Measurements from ENCODE around the gene CD300LF. TPM values are rescaled to one million over a fixed set of nuclear protein-coding genes. Genes with fewer than 3 reads are reported as not detected.
A peak's percentile ranks its signal among the peaks of the same experiment; 100 is the strongest.

Gene CD300LF
- total and polyA plus RNA-seq, 2 donors from 2014 or later = 0.49 to 3.1 TPM

GRCh38 chr17:74704544-74704943 lies 8.2 kb downstream of the CD300LF start:
- intact Hi-C loops (cut with DNase I) = no loop called here
- H3K27ac ChIP-seq (ENCODE audit: low read depth in 2 of 2, low read length in 2 of 2) = no peak overlapping the region
- DNase-seq = peak in 1 of 5 donors; percentile 18

GRCh38 chr17:74703311-74703710 lies 9.4 kb downstream of the CD300LF start:
- no peaks in the 10 kb centered on the region for H3K27me3 ChIP-seq (ENCODE audit: control insufficient read depth, insufficient read depth, low read length)
- DNase-seq = no peak
- H3K27ac ChIP-seq (ENCODE audit: low read depth in 2 of 2, low read length in 2 of 2) = no peak overlapping the region
- TF ChIP-seq CTCF (IDR thresholded peaks at IDR 0.05; ENCODE audit: borderline replicate concordance, extremely low read depth, insufficient read depth) = no peak
- intact Hi-C loops (cut with DNase I) = no loop called here
- no peaks in the 10 kb centered on the region for H3K9me3 ChIP-seq (ENCODE audit: control insufficient read depth in 2 of 3, insufficient read depth in 1 of 3, low read length in 3 of 3)
- H3K4me1 ChIP-seq (ENCODE audit: control insufficient read depth in 2 of 3, insufficient read depth in 2 of 3, low read depth in 1 of 3, low read length in 3 of 3) = no peaks in the 10 kb centered on the region
- FAIRE-seq = no peak
- no peak overlapping the region for H3K9ac ChIP-seq (ENCODE audit: low read length in 3 of 3)
- H3K4me3 ChIP-seq (ENCODE audit: low read length in 3 of 3) = no peak overlapping the region
- no peaks in the 10 kb centered on the region for H3K36me3 ChIP-seq (ENCODE audit: control insufficient read depth in 2 of 3, insufficient read depth in 3 of 3, low read length in 3 of 3)

More at GRCh38 chr17:74704544-74704943, 8.2 kb downstream of the CD300LF start:
- no peaks in the 10 kb centered on the region for H3K27me3 ChIP-seq (ENCODE audit: control insufficient read depth, insufficient read depth, low read length)
- no peak overlapping the region for H3K9ac ChIP-seq (ENCODE audit: low read length in 3 of 3)
- no peak for FAIRE-seq
- no peak overlapping the region for H3K4me3 ChIP-seq (ENCODE audit: low read length in 3 of 3)
- H3K36me3 ChIP-seq (ENCODE audit: control insufficient read depth in 2 of 3, insufficient read depth in 3 of 3, low read length in 3 of 3) = no peaks in the 10 kb centered on the region
- no peaks in the 10 kb centered on the region for H3K9me3 ChIP-seq (ENCODE audit: control insufficient read depth in 2 of 3, insufficient read depth in 1 of 3, low read length in 3 of 3)
- TF ChIP-seq CTCF (IDR thresholded peaks at IDR 0.05; ENCODE audit: borderline replicate concordance, extremely low read depth, insufficient read depth) = no peak
- no peaks in the 10 kb centered on the region for H3K4me1 ChIP-seq (ENCODE audit: control insufficient read depth in 2 of 3, insufficient read depth in 2 of 3, low read depth in 1 of 3, low read length in 3 of 3)

- TF ChIP-seq CTCF (IDR thresholded peaks at IDR 0.05; ENCODE audit: borderline replicate concordance, extremely low read depth, insufficient read depth) = no peak
- no peak overlapping the region for H3K27ac ChIP-seq (ENCODE audit: low read depth in 2 of 2, low read length in 2 of 2)
- no peak for DNase-seq
- intact Hi-C loops (cut with DNase I) = no loop called here
- no peak overlapping the region for H3K4me3 ChIP-seq (ENCODE audit: low read length in 3 of 3)
- no peaks in the 10 kb centered on the region for H3K9me3 ChIP-seq (ENCODE audit: control insufficient read depth in 2 of 3, insufficient read depth in 1 of 3, low read length in 3 of 3)
- H3K36me3 ChIP-seq (ENCODE audit: control insufficient read depth in 2 of 3, insufficient read depth in 3 of 3, low read length in 3 of 3) = no peaks in the 10 kb centered on the region
- H3K9ac ChIP-seq (ENCODE audit: low read length in 3 of 3) = no peak overlapping the region
- no peaks in the 10 kb centered on the region for H3K27me3 ChIP-seq (ENCODE audit: control insufficient read depth, insufficient read depth, low read length)
- no peaks in the 10 kb centered on the region for H3K4me1 ChIP-seq (ENCODE audit: control insufficient read depth in 2 of 3, insufficient read depth in 2 of 3, low read depth in 1 of 3, low read length in 3 of 3)
- no peak for FAIRE-seq
These were observed 10.4 kb downstream of the CD300LF start for GRCh38 chr17:74702116-74702871.

All from kidney (tissue), 14 donors.